Gastroesophageal sphincter (tissue), 3 donors: Measurements from ENCODE around the gene ZNF33B.

Experiments
- EP300 ChIP-seq: sonication (generic); formaldehyde crosslinking; IDR thresholded peaks from one replicate; pipeline ENCODE4 v1.6.1; 2017; ENCODE audit warnings: antibody characterized with exemption, mild to moderate bottlenecking
- POLR2A ChIP-seq, 2 donors: fragments of 450-650 bp; IDR thresholded peaks; one replicate each; pipeline ENCODE4 v1.6.1; 2017; ENCODE audit warnings: antibody characterized with exemption in 2 of 2, mild to moderate bottlenecking in 2 of 2, moderate library complexity in 1 of 2
- TF ChIP-seq, protein P1 (sequence below), 4 experiments: fragments of 200-600 bp in 2 of 4; fragments of 450-650 bp in 2 of 4; sonication (generic) in 1 of 4; IDR thresholded peaks; one replicate each; pipeline ENCODE4 v1.5.1; 2017 to 2019; ENCODE audit warnings: antibody characterized with exemption in 4 of 4, mild to moderate bottlenecking in 2 of 4, moderate library complexity in 2 of 4

GRCh38 chr10:42646214-42646613 is 7.8 kb upstream of the ZNF33B start:
- TF ChIP-seq, protein P1, sequence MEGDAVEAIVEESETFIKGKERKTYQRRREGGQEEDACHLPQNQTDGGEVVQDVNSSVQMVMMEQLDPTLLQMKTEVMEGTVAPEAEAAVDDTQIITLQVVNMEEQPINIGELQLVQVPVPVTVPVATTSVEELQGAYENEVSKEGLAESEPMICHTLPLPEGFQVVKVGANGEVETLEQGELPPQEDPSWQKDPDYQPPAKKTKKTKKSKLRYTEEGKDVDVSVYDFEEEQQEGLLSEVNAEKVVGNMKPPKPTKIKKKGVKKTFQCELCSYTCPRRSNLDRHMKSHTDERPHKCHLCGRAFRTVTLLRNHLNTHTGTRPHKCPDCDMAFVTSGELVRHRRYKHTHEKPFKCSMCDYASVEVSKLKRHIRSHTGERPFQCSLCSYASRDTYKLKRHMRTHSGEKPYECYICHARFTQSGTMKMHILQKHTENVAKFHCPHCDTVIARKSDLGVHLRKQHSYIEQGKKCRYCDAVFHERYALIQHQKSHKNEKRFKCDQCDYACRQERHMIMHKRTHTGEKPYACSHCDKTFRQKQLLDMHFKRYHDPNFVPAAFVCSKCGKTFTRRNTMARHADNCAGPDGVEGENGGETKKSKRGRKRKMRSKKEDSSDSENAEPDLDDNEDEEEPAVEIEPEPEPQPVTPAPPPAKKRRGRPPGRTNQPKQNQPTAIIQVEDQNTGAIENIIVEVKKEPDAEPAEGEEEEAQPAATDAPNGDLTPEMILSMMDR (IDR thresholded peaks at IDR 0.05): no peak
- TF ChIP-seq EP300 (no peak), POLR2A (IDR thresholded peaks at IDR 0.05) (no peak)
